ENCODE measurements around the gene CWF19L1.
"Not testable (repeated sequence)": the region's sequence is repeated elsewhere in the genome, so short reads cannot be mapped to it uniquely, and the experiment has no call there.

Gene CWF19L1

GRCh38 chr10:100267239-100268104, at the start of gene CWF19L1:
CWF19L1 (minus strand) TSS chr10:100267638; CDS start chr10:100267593, 45 bp downstream.
- DNase-seq = peak; percentile 70

GRCh38 chr10:100315615-100316014, 48.2 kb upstream of the CWF19L1 start:
- no peak for DNase-seq

- no peak for DNase-seq
Observed at GRCh38 chr10:100311298-100311697, 43.9 kb upstream of the CWF19L1 start.

GRCh38 chr10:100307684-100308083, 40.2 kb upstream of the CWF19L1 start:
- DNase-seq = no peak

GRCh38 chr10:100306861-100307260, 39.4 kb upstream of the CWF19L1 start:
- no peak for DNase-seq

- no peak for DNase-seq
Observed at GRCh38 chr10:100304414-100304813, 37.0 kb upstream of the CWF19L1 start.

GRCh38 chr10:100303724-100304319, 36.4 kb upstream of the CWF19L1 start:
- DNase-seq = no peak

GRCh38 chr10:100301123-100301522, 33.7 kb upstream of the CWF19L1 start:
- not testable (repeated sequence) for DNase-seq

- DNase-seq = no peak
Observed at GRCh38 chr10:100297242-100297641, 29.8 kb upstream of the CWF19L1 start.

- no peak for DNase-seq
Observed at GRCh38 chr10:100293066-100293465, 25.6 kb upstream of the CWF19L1 start.

GRCh38 chr10:100292300-100292699, 24.9 kb upstream of the CWF19L1 start:
- DNase-seq = not testable (repeated sequence)

GRCh38 chr10:100291356-100291755, 23.9 kb upstream of the CWF19L1 start:
- no peak for DNase-seq

- DNase-seq = no peak
Observed at GRCh38 chr10:100289641-100290040, 22.2 kb upstream of the CWF19L1 start.

- DNase-seq = no peak
Observed at GRCh38 chr10:100288196-100288595, 20.8 kb upstream of the CWF19L1 start.

GRCh38 chr10:100287756-100288155, 20.3 kb upstream of the CWF19L1 start:
- DNase-seq = no peak

GRCh38 chr10:100286051-100287033, 18.9 kb upstream of the CWF19L1 start, which contains the start of gene BLOC1S2:
BLOC1S2 (minus strand) TSS chr10:100286680; CDS start chr10:100286659, 21 bp downstream.
- peak; percentile 81 to 85 for DNase-seq

- DNase-seq = not testable (repeated sequence)
Observed at GRCh38 chr10:100285326-100285725, 17.9 kb upstream of the CWF19L1 start.

- no peak for DNase-seq
Observed at GRCh38 chr10:100282907-100283306, 15.5 kb upstream of the CWF19L1 start.

- not testable (repeated sequence) for DNase-seq
Observed at GRCh38 chr10:100276971-100277370, 9.5 kb upstream of the CWF19L1 start.

- no peak for DNase-seq
Observed at GRCh38 chr10:100265821-100266485, 1.5 kb downstream of the CWF19L1 start.

GRCh38 chr10:100254191-100254590, 13.2 kb downstream of the CWF19L1 start:
- no peak for DNase-seq

- no peak for DNase-seq
Observed at GRCh38 chr10:100253041-100253440, 14.4 kb downstream of the CWF19L1 start.
